ENCODE data around the gene ZNF311. TPM values are rescaled to one million over a fixed set of nuclear protein-coding genes. Genes with fewer than 3 reads are reported as not detected.

Gene ZNF311
- total RNA-seq, 1 experiment from 2014 or later, result 0.39 TPM

- Histone ChIP-seq H3K4me1 (ENCODE audit: control insufficient read depth, insufficient read depth, low read length) (peaks cover 35% of the 10 kb centered on the region), H3K36me3 (ENCODE audit: control insufficient read depth, insufficient read depth, low read length) (no peaks in the 10 kb centered on the region), H3K27ac (ENCODE audit: low read length) (peak overlapping the region; percentile 97), H3K4me3 (ENCODE audit: low read depth in 2 of 2, low read length in 2 of 2) (no peak overlapping the region), H3K9me3 (ENCODE audit: control insufficient read depth, insufficient read depth, low read depth, low read length) (no peaks in the 10 kb centered on the region), H3K27me3 (ENCODE audit: control insufficient read depth, insufficient read depth, low read length) (no peaks in the 10 kb centered on the region)
- in situ Hi-C loops (cut with HindIII; ENCODE audit: low pct_unique_long_range_greater_than_20kb, low sequenced_read_pairs), result no loop called here
- intact Hi-C loops (cut with micrococcal nuclease; ENCODE audit: unreplicated experiment), result no loop called here
- BruUV-seq (replicated peaks), result no TSS peak
- ChIA-PET POLR2A (no interaction called here), CTCF (no interaction called here)
- DNase-seq (ENCODE audit: low read depth, low spot score), result no peak
- no peak for TF ChIP-seq SIN3A (IDR thresholded peaks at IDR 0.05; ENCODE audit: borderline replicate concordance, insufficient read depth, low read depth, low read length)
- TF ChIP-seq TCF7L2 (IDR thresholded peaks at IDR 0.05; ENCODE audit: low read depth, low read length), result no peak
- TF ChIP-seq POLR2AphosphoS5 (IDR thresholded peaks at IDR 0.05; ENCODE audit: low read depth, low read length), result no peak
- no peak for TF ChIP-seq REST (IDR thresholded peaks at IDR 0.05; ENCODE audit: insufficient read depth in 1 of 2, low read depth in 2 of 2, low read length in 1 of 2)
- TF ChIP-seq CTCF (IDR thresholded peaks at IDR 0.05), result no peak
- ATAC-seq, result no peak
Observed at GRCh38 chr6:28978959-28979561, 26.1 kb downstream of the ZNF311 start.

- POLR2A ChIA-PET, result no interaction called here
- intact Hi-C loops (cut with micrococcal nuclease; ENCODE audit: unreplicated experiment) (no loop called here), in situ Hi-C loops (cut with HindIII; ENCODE audit: low pct_unique_long_range_greater_than_20kb, low sequenced_read_pairs) (no loop called here)
- Histone ChIP-seq H3K36me3 (ENCODE audit: control insufficient read depth, insufficient read depth, low read length) (no peaks in the 10 kb centered on the region), H3K27me3 (ENCODE audit: control insufficient read depth, insufficient read depth, low read length) (no peaks in the 10 kb centered on the region), H3K27ac (ENCODE audit: low read length) (peak overlapping the region; percentile 97), H3K9me3 (ENCODE audit: control insufficient read depth, insufficient read depth, low read depth, low read length) (no peaks in the 10 kb centered on the region), H3K4me1 (ENCODE audit: control insufficient read depth, insufficient read depth, low read length) (peaks cover 30% of the 10 kb centered on the region), H3K4me3 (ENCODE audit: low read depth in 2 of 2, low read length in 2 of 2) (peak overlapping the region in 1 of 2 experiments; percentile 49; a peak in 2 of 4 replicates)
- CTCF ChIA-PET, result no interaction called here
- TF ChIP-seq TCF7L2 (IDR thresholded peaks at IDR 0.05; ENCODE audit: low read depth, low read length) (no peak), REST (IDR thresholded peaks at IDR 0.05; ENCODE audit: insufficient read depth in 1 of 2, low read depth in 2 of 2, low read length in 1 of 2) (no peak), CTCF (IDR thresholded peaks at IDR 0.05) (no peak), POLR2AphosphoS5 (IDR thresholded peaks at IDR 0.05; ENCODE audit: low read depth, low read length) (no peak), SIN3A (IDR thresholded peaks at IDR 0.05; ENCODE audit: borderline replicate concordance, insufficient read depth, low read depth, low read length) (no peak)
- DNase-seq (ENCODE audit: low read depth, low spot score) (no peak), ATAC-seq (no peak)
- BruUV-seq (replicated peaks), result no TSS peak
Observed at GRCh38 chr6:28978133-28978491, 27.0 kb downstream of the ZNF311 start.
